ENCODE measurements around the gene SKAP2. TPM values are rescaled to one million over a fixed set of nuclear protein-coding genes. Genes with fewer than 3 reads are reported as not detected.
A peak's percentile ranks its signal among the peaks of the same experiment; 100 is the strongest.

Gene SKAP2
- total and polyA plus RNA-seq, 2 of the 13 experiments (the other 11 are each of a cell fraction or from before 2014, with no cell fraction given): 3.6 to 12.9 TPM

DNA sequence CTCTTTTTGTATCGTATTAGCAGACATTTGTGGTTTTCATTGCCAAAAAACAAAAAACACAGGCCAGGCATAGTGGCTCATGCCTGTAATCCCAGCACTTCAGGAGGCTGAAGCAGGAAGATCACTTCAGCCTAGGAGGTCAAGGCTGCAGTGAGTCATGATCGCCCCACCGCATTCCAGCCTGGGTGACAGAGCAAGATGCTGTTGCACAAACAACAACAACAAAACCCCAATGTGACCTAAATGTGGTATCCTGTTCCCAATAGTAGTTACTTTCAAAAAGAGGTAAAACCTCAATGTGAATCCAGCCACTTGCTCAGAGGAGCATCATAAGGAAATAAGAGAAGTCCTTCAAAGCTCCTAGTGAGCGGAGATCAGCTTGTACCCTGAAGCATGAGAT is 45.8 kb upstream of the SKAP2 start (continued):
- TF ChIP-seq, protein P1, sequence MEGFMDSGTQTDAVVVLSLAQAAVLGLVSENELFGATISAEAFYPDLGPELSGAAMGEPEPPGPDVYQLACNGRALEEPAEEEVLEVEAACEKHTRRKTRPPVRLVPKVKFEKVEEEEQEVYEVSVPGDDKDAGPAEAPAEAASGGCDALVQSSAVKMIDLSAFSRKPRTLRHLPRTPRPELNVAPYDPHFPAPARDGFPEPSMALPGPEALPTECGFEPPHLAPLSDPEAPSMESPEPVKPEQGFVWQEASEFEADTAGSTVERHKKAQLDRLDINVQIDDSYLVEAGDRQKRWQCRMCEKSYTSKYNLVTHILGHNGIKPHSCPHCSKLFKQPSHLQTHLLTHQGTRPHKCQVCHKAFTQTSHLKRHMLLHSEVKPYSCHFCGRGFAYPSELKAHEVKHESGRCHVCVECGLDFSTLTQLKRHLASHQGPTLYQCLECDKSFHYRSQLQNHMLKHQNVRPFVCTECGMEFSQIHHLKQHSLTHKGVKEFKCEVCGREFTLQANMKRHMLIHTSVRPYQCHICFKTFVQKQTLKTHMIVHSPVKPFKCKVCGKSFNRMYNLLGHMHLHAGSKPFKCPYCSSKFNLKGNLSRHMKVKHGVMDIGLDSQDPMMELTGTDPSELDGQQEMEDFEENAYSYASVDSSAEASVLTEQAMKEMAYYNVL (CRISPR knock-in tag; IDR thresholded peaks at IDR 0.05; ENCODE audit: borderline replicate concordance): no peak
- TF ChIP-seq EZH2 (conservative IDR thresholded peaks at IDR 0.05; ENCODE audit: low read depth, low read length) (no peak), ZNF143 (CRISPR knock-in tag; IDR thresholded peaks at IDR 0.05) (no peak), FOSL1 (CRISPR knock-in tag; IDR thresholded peaks at IDR 0.05; ENCODE audit: borderline replicate concordance) (peak; percentile 50; the same call in 1 of the 2 replicates), SKI (IDR thresholded peaks at IDR 0.05; ENCODE audit: partially characterized antibody) (no peak), ZNF7 (CRISPR knock-in tag; IDR thresholded peaks at IDR 0.05) (no peak), ZNF570 (CRISPR knock-in tag; IDR thresholded peaks at IDR 0.05; ENCODE audit: borderline replicate concordance) (no peak), GFI1 (CRISPR knock-in tag; IDR thresholded peaks at IDR 0.05; ENCODE audit: borderline replicate concordance) (no peak), ZSCAN20 (CRISPR knock-in tag; IDR thresholded peaks at IDR 0.05; ENCODE audit: borderline replicate concordance) (no peak), REPIN1 (CRISPR knock-in tag; IDR thresholded peaks at IDR 0.05; ENCODE audit: borderline replicate concordance, low read depth) (no peak), FOSL2 (CRISPR knock-in tag; IDR thresholded peaks at IDR 0.05) (peak; percentile 96), SMARCC2 (IDR thresholded peaks at IDR 0.05) (no peak), DR1 (CRISPR knock-in tag; IDR thresholded peaks at IDR 0.05) (no peak), ZNF431 (CRISPR knock-in tag; IDR thresholded peaks at IDR 0.05; ENCODE audit: borderline replicate concordance, low read depth) (no peak), JUND (CRISPR knock-in tag; IDR thresholded peaks at IDR 0.05) (peak; percentile 82), ZNF274 (CRISPR knock-in tag; IDR thresholded peaks at IDR 0.05) (no peak), EP300 (IDR thresholded peaks at IDR 0.05; ENCODE audit: low read depth in 2 of 2, low read length in 2 of 2) (peak in 1 of 2 experiments; percentile 48; a peak in 1 of 4 replicates), EP300 (CRISPR knock-in tag; IDR thresholded peaks at IDR 0.05; ENCODE audit: borderline replicate concordance) (no peak), ZNF460 (CRISPR knock-in tag; IDR thresholded peaks at IDR 0.05; ENCODE audit: borderline replicate concordance) (no peak), HOXA9 (CRISPR knock-in tag; IDR thresholded peaks at IDR 0.05; ENCODE audit: borderline replicate concordance) (no peak), ZNF121 (CRISPR knock-in tag; IDR thresholded peaks at IDR 0.05) (no peak), ATRX (CRISPR knock-in tag; IDR thresholded peaks at IDR 0.05; ENCODE audit: borderline replicate concordance) (no peak)
- TF ChIP-seq, protein P2, sequence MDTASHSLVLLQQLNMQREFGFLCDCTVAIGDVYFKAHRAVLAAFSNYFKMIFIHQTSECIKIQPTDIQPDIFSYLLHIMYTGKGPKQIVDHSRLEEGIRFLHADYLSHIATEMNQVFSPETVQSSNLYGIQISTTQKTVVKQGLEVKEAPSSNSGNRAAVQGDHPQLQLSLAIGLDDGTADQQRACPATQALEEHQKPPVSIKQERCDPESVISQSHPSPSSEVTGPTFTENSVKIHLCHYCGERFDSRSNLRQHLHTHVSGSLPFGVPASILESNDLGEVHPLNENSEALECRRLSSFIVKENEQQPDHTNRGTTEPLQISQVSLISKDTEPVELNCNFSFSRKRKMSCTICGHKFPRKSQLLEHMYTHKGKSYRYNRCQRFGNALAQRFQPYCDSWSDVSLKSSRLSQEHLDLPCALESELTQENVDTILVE (CRISPR knock-in tag; IDR thresholded peaks at IDR 0.05): no peak
- TF ChIP-seq, protein P3, sequence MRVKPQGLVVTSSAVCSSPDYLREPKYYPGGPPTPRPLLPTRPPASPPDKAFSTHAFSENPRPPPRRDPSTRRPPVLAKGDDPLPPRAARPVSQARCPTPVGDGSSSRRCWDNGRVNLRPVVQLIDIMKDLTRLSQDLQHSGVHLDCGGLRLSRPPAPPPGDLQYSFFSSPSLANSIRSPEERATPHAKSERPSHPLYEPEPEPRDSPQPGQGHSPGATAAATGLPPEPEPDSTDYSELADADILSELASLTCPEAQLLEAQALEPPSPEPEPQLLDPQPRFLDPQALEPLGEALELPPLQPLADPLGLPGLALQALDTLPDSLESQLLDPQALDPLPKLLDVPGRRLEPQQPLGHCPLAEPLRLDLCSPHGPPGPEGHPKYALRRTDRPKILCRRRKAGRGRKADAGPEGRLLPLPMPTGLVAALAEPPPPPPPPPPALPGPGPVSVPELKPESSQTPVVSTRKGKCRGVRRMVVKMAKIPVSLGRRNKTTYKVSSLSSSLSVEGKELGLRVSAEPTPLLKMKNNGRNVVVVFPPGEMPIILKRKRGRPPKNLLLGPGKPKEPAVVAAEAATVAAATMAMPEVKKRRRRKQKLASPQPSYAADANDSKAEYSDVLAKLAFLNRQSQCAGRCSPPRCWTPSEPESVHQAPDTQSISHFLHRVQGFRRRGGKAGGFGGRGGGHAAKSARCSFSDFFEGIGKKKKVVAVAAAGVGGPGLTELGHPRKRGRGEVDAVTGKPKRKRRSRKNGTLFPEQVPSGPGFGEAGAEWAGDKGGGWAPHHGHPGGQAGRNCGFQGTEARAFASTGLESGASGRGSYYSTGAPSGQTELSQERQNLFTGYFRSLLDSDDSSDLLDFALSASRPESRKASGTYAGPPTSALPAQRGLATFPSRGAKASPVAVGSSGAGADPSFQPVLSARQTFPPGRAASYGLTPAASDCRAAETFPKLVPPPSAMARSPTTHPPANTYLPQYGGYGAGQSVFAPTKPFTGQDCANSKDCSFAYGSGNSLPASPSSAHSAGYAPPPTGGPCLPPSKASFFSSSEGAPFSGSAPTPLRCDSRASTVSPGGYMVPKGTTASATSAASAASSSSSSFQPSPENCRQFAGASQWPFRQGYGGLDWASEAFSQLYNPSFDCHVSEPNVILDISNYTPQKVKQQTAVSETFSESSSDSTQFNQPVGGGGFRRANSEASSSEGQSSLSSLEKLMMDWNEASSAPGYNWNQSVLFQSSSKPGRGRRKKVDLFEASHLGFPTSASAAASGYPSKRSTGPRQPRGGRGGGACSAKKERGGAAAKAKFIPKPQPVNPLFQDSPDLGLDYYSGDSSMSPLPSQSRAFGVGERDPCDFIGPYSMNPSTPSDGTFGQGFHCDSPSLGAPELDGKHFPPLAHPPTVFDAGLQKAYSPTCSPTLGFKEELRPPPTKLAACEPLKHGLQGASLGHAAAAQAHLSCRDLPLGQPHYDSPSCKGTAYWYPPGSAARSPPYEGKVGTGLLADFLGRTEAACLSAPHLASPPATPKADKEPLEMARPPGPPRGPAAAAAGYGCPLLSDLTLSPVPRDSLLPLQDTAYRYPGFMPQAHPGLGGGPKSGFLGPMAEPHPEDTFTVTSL (CRISPR knock-in tag; IDR thresholded peaks at IDR 0.05; ENCODE audit: borderline replicate concordance): peak; percentile 41; the same call in 1 of the 2 replicates
